HUES48 (cell line): ENCODE data around the gene LRCH4.
"Not testable (repeated sequence)": the region's sequence is repeated elsewhere in the genome, so short reads cannot be mapped to it uniquely, and the experiment has no call there.

ENCODE experiments used
- H3K27ac ChIP-seq: one replicate; pipeline ENCODE4 v1.7.0; 2013; ENCODE audit warnings: low read depth, low read length, inconsistent platforms
- H3K27me3 ChIP-seq: 2 replicates; pipeline ENCODE4 v1.6.1; 2013; ENCODE audit warnings: mild to moderate bottlenecking, low read length; ENCODE audit not compliant: control insufficient read depth, insufficient read depth
- H3K36me3 ChIP-seq: 2 replicates; pipeline ENCODE4 v1.6.1; 2013; ENCODE audit warnings: low read length; ENCODE audit not compliant: control insufficient read depth, insufficient read depth
- H3K4me1 ChIP-seq: 2 replicates; pipeline ENCODE4 v1.6.1; 2013; ENCODE audit warnings: mild to moderate bottlenecking, low read length; ENCODE audit not compliant: control insufficient read depth, insufficient read depth
- H3K4me3 ChIP-seq: 2 replicates; pipeline ENCODE4 v1.5.1; 2013; ENCODE audit warnings: mild to moderate bottlenecking, low read depth, low read length
- H3K9ac ChIP-seq: 2 replicates; pipeline ENCODE4 v1.6.1; 2013; ENCODE audit warnings: mild to moderate bottlenecking, low read depth, low read length, moderate library complexity
- H3K9me3 ChIP-seq: 2 replicates; pipeline ENCODE4 v1.6.1; 2013; ENCODE audit warnings: low read length; ENCODE audit not compliant: control insufficient read depth, insufficient read depth

The LRCH4 gene

DNA sequence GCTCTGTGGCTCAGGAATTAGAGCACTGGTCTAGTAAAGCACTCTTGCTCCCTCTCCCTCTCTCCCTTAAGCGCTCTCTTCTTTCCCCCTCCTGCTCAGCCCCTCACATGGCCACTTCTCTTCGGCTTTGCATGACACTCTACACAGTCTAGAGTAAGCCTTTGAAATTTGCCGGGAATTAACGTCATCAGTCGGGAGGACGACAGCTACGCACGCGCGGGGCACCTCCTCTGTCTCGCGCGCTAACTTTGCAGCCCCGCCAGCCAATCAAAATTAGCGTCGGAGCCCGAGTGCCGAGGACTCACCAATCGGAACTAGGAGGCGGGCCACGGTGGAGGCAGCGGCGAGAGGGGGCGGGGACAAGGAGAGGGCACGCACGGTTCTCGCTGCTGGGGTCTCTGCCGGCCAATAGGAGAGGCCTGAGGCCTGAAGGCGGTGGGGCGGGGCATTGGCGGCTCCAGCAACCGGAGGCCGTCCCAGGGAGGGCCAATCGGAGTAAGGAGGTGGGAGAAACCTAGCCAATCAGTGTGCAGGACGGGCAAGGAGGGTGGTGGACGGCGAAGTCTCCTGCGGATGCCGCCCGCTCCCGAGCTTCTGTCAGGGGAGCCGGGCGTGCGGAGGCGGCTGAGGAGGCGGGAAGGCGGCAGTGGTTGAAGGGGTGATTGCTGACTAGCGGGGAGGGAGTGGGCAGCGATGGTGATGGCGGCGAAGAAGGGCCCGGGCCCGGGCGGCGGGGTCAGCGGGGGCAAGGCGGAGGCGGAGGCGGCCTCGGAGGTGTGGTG is 47.1 kb downstream of the LRCH4 start, which contains the start of gene AGFG2:
AGFG2 (plus strand) TSS at position 550 of the 782 bp plus-strand sequence; CDS start at position 694, 144 bp downstream.
- H3K4me1 ChIP-seq, result peaks cover 30% of the 10 kb centered on the region
- no peak within 1 kb of the TSS for H3K9ac ChIP-seq
- H3K27ac ChIP-seq, result peak within 1 kb of the TSS; percentile 47

DNA sequence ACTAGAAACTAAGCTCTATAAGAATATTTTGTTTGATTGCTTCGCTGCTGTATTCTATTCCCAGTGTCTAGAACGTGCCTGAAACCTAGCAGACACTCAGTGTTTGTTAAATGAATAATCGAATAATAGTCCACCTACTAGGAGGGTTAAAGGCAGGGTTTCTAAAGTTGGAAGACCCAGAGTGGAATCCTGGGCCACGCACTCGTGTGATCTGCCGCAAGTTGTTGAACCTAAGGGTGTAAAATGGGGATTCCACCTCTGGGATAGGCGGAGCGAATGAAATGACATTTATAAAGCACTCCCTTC is 47.6 kb downstream of the LRCH4 start:
- H3K27me3 ChIP-seq, result peaks cover 9% of the 10 kb centered on the region
- peaks cover 24% of the 10 kb centered on the region for H3K4me1 ChIP-seq
- no peaks in the 10 kb centered on the region for H3K9me3 ChIP-seq
- H3K9ac ChIP-seq, result no peak overlapping the region
- peak overlapping the region; percentile 59 for H3K4me3 ChIP-seq
- H3K27ac ChIP-seq, result no peak overlapping the region
- no peaks in the 10 kb centered on the region for H3K36me3 ChIP-seq

More for the DNA sequence above, 47.1 kb downstream of the LRCH4 start, which contains the start of gene AGFG2:
- H3K9me3 ChIP-seq, result no peaks in the 10 kb centered on the region
- peaks cover 9% of the 10 kb centered on the region for H3K27me3 ChIP-seq
- H3K36me3 ChIP-seq, result no peaks in the 10 kb centered on the region
- peak within 1 kb of the TSS; percentile 79 for H3K4me3 ChIP-seq

DNA sequence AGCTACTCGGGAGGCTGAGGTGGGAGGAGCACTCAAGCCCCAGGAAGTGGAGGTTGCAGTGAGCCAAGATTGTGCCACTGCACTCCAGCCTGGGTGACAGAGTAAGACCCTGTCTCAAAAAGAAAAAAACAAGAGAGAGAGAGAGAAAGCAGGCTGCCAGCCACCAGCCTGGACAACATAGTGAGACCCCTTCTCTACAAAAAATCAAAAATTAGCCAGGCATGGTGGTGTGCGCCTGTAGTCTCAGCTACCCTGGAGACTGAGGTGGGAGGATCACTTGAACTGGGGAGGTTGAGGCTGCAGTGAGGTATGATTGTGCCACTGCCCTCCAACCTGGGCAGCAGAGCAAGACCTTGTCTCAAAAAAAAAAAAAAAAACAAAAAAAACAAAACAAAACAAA is 49.2 kb downstream of the LRCH4 start:
- H3K4me1 ChIP-seq, result peaks cover 14% of the 10 kb centered on the region
- H3K27me3 ChIP-seq, H3K9ac ChIP-seq: not testable (repeated sequence)

DNA sequence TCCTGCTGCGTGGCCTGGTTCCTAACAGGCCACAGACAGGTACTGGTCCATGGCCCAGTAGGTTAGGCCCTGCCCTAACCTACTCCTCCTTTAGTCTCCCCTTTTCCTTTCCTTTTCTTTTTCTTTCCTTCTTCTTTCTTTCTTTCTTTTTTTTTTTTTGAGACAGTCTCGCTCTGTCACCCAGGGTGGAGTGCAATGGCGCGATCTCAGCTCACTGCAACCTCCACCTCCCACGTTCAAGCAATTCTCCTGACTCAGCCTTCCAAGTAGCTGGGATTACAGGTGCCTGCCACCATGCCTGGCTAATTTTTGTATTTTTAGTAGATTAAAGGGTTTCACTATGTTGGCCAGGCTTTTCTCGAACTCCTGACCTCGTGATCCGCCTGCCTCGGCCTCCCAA is 49.9 kb downstream of the LRCH4 start:
- H3K9ac ChIP-seq, H3K27ac ChIP-seq, H3K27me3 ChIP-seq, H3K9me3 ChIP-seq, H3K36me3 ChIP-seq, H3K4me1 ChIP-seq, H3K4me3 ChIP-seq: not testable (repeated sequence)

More for the DNA sequence above, 49.2 kb downstream of the LRCH4 start:
- not testable (repeated sequence) for H3K27ac ChIP-seq, H3K9me3 ChIP-seq, H3K4me3 ChIP-seq, H3K36me3 ChIP-seq

DNA sequence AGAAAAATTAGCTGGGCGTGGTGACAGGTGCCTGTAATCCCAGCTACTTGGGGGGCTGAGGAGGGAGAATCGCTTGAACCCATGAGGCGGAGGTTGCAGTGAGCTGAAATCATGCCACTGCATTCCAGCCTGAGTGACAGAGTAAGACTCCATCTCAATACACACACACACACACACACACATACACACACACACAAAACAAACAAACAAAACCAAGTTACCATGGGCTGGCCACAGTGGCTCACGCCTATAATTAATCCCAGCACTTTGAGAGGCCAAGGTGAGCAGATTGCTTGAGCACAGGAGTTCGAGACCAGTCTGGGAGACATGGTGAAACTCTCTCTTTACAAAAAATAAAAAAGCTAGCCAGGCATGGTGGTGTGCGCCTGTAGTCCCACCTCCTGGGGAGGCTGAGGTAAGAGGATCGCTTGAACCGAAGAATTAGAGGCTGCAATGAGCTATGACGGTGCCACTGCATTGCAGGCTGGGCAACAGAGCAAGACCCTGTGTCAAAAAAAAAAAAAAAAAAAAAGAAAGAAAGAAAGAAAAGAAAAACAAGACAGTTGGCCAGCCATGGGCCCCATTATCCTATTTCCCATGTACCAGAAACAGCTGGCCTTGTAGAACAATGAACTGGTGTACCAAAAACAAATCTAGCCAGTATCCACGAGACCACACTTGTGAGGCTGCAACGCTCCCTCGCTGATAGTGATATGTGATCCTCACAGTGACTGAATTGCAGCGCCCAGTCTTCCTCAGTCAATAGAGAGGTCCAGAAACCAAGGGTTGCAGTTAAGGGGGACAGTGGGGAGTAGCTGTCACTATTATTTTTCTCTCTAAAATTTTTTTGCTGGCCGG is 53.5 kb downstream of the LRCH4 start:
- Histone ChIP-seq H3K27me3 (no peaks in the 10 kb centered on the region), H3K36me3 (no peaks in the 10 kb centered on the region), H3K27ac (no peak overlapping the region), H3K4me1 (no peaks in the 10 kb centered on the region), H3K9me3 (no peaks in the 10 kb centered on the region), H3K9ac (no peak overlapping the region), H3K4me3 (no peak overlapping the region)

DNA sequence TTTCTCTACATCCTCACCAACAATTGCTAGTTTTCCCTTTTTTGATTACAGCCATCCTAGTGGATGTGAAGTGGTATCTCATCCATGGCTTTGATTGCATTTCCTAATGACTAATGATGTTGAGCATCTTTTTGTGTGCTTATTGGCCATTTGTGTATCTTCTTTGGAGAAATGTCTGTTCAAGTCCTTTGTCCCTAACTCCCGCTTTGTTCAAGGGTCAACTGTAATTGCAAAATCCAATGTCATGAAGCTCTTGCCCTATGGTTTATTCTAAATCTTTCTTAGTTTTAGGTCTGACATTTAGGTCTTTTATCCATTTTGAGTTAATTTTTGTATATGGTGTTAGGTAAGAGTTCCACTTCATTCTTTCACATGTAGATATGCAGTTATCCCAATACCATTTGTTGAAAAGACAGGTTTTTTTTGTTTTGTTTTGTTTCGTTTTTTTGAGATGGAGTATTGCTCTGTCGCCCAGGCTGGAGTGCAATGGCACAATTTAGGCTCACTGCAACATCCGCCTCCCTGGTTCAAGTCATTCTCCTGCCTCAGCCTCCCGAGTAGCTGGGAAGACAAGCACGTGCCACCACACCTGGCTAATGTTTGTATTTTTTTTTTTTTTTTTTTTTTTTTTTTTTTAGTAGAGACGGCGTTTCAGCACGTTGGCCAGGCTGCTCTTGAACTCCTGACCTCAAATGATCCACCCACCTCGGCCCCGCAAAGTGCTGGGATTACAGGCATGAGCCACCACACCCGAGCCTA is 57.6 kb downstream of the LRCH4 start:
- not testable (repeated sequence) for H3K4me1 ChIP-seq, H3K36me3 ChIP-seq, H3K4me3 ChIP-seq, H3K9me3 ChIP-seq, H3K9ac ChIP-seq, H3K27me3 ChIP-seq, H3K27ac ChIP-seq
